ENCODE results near the gene CAPZA1. TPM values are rescaled to one million over a fixed set of nuclear protein-coding genes. Genes with fewer than 3 reads are reported as not detected.

CAPZA1 gene
- total RNA-seq, 1 experiment from 2014 or later = 97.5 TPM

GRCh38 chr1:112720800-112721199 is 101.2 kb downstream of the CAPZA1 start:
- CTCF ChIA-PET = interaction anchor here (0.5 to 12.5 kb wide), 3 partner anchors 82 to 428 kb away, joined by 4 to 373 read pairs (median 115); partner anchors contain the start of gene LRIG2
- no peak for TF ChIP-seq FOXJ3 (CRISPR knock-in tag; IDR thresholded peaks at IDR 0.05; ENCODE audit: borderline replicate concordance)
- TF ChIP-seq ZNF121 (CRISPR knock-in tag; IDR thresholded peaks at IDR 0.05) = no peak
- TF ChIP-seq PRDM15 (CRISPR knock-in tag; IDR thresholded peaks at IDR 0.05) = no peak
- TF ChIP-seq ZNF512 (CRISPR knock-in tag; IDR thresholded peaks at IDR 0.05; ENCODE audit: borderline replicate concordance) = no peak
- TF ChIP-seq SMAD3 (CRISPR knock-in tag; IDR thresholded peaks at IDR 0.05; ENCODE audit: borderline replicate concordance) = no peak
- no peak for ATAC-seq

More at GRCh38 chr1:112720800-112721199, 101.2 kb downstream of the CAPZA1 start:
- DNase-seq (ENCODE audit: low spot score) = no peak
- peaks cover 30% of the 10 kb centered on the region for H3K4me1 Mint-ChIP-seq
- no peak overlapping the region for H3K4me3 Mint-ChIP-seq
- peaks cover 5% of the 10 kb centered on the region for H3K9me3 Mint-ChIP-seq
- H3K36me3 Mint-ChIP-seq = no peaks in the 10 kb centered on the region
- POLR2A ChIA-PET = no interaction called here
- H3K27ac Mint-ChIP-seq = no peak overlapping the region
- peaks cover 58% of the 10 kb centered on the region for H3K27me3 Mint-ChIP-seq (ENCODE audit: low read depth)

Other genes starting within 250 kb of the CAPZA1 start
- gene CTTNBP2NL, start 223.6 kb upstream of the CAPZA1 start, total RNA-seq (2021) = 28.5 to 32.8 TPM (median 32.0 TPM) in 3 replicates
- gene WNT2B, start 110.9 kb upstream of the CAPZA1 start, total RNA-seq (2021) = 1.0 to 1.2 TPM (median 1.0 TPM) in 3 replicates
- gene ST7L, start 691 bp upstream of the CAPZA1 start, total RNA-seq (2021) = 14.5 to 18.0 TPM (median 14.8 TPM) in 3 replicates
- 80.7 to 99.1 TPM (median 98.8 TPM) in 3 replicates for gene MOV10, start 54.8 kb downstream of the CAPZA1 start, total RNA-seq (2021)
- 67.9 to 68.9 TPM (median 68.2 TPM) in 3 replicates for gene RHOC, start 87.3 kb downstream of the CAPZA1 start, total RNA-seq (2021)
- 19.3 to 23.5 TPM (median 22.6 TPM) in 3 replicates for gene PPM1J, start 95.5 kb downstream of the CAPZA1 start, total RNA-seq (2021)